Measurements from ENCODE around the gene DPYSL4. TPM values are rescaled to one million over a fixed set of nuclear protein-coding genes. Genes with fewer than 3 reads are reported as not detected.

Gene DPYSL4
- total RNA-seq, 2 experiments from 2014 or later = 5.2 to 8.5 TPM

GRCh38 chr10:132204078-132204780, 17.5 kb downstream of the DPYSL4 start:
- DNase-seq (no peak), ATAC-seq (ENCODE audit: low read depth) (no peak)
- no peaks in the 10 kb centered on the region for H3K36me3 Mint-ChIP-seq
- POLR2A ChIA-PET = no interaction called here
- no peak overlapping the region for H3K27ac Mint-ChIP-seq
- no peaks in the 10 kb centered on the region for H3K4me1 Mint-ChIP-seq
- no peak overlapping the region for H3K4me3 Mint-ChIP-seq
- H3K9me3 Mint-ChIP-seq = no peaks in the 10 kb centered on the region
- H3K27me3 Mint-ChIP-seq = no peaks in the 10 kb centered on the region

DNA sequence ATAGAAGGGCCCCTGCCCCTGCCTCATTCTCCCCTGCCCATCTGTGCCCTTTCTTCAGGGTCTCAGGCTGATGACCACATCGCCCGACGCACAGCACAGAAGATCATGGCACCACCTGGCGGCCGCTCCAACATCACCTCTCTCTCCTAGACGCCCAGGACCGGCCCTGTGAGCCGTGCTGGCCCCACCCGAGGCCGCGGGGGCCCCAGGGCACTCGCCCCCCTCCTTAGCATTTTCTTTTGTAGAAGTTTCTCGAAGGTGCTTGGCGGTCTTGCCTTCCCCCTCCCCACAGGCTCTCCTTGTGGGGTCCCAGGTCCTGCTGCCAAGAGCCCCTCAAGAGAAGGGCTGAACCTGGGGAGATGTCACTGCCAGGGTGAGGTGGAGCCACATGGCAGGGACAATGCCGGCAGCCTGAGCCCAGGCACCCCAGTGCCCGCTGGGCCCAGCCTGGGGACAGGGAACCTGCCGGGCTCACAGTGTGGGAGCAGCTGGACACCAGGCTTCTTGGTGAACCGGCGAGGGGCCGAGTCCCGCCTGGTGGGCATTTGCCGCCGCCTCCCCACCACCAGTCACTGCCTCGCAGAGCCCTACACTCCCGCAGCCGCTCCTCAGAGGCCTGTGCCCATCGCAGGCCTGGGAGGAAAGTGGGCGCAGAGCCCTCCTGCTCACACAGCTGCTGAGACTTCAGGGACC, 18.2 kb downstream of the DPYSL4 start:
- POLR2A ChIA-PET = no interaction called here
- H3K27me3 Mint-ChIP-seq = no peaks in the 10 kb centered on the region
- no peaks in the 10 kb centered on the region for H3K36me3 Mint-ChIP-seq
- DNase-seq (no peak), ATAC-seq (ENCODE audit: low read depth) (no peak)
- H3K4me3 Mint-ChIP-seq = no peak overlapping the region
- H3K4me1 Mint-ChIP-seq = no peaks in the 10 kb centered on the region
- H3K27ac Mint-ChIP-seq = no peak overlapping the region
- no peaks in the 10 kb centered on the region for H3K9me3 Mint-ChIP-seq

GRCh38 chr10:132205650-132206376, 19.1 kb downstream of the DPYSL4 start:
- ATAC-seq (ENCODE audit: low read depth) = no peak
- H3K4me3 Mint-ChIP-seq = no peak overlapping the region
- POLR2A ChIA-PET = no interaction called here
- H3K27me3 Mint-ChIP-seq = no peaks in the 10 kb centered on the region
- no peak overlapping the region for H3K27ac Mint-ChIP-seq
- H3K36me3 Mint-ChIP-seq = no peaks in the 10 kb centered on the region
- no peak for DNase-seq
- no peaks in the 10 kb centered on the region for H3K4me1 Mint-ChIP-seq
- H3K9me3 Mint-ChIP-seq = no peaks in the 10 kb centered on the region

DNA sequence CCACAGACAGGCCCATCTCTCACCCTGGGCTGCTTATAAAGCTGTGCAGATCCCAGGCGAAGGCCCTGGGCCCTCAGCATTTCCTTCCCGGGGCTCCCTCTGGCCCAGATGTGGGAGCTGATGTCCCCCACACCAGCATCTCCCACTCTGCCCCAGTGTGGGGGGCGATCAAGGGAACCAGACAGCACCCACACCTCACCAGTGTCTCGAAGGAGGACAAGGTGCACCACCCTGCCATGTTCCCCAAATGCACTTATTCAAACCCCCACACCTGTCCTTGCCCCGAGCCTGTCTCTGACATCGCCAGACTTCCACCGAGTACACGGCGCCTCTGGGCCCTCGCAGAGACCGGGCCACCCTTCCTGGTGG, 19.6 kb downstream of the DPYSL4 start:
- no peak for DNase-seq
- Mint-ChIP-seq H3K4me3 (no peak overlapping the region), H3K27me3 (no peaks in the 10 kb centered on the region), H3K4me1 (no peaks in the 10 kb centered on the region), H3K9me3 (no peaks in the 10 kb centered on the region), H3K36me3 (no peaks in the 10 kb centered on the region), H3K27ac (no peak overlapping the region)
- POLR2A ChIA-PET = no interaction called here
- no peak for ATAC-seq (ENCODE audit: low read depth)

GRCh38 chr10:132206806-132207535, 20.2 kb downstream of the DPYSL4 start:
- ATAC-seq (ENCODE audit: low read depth) (no peak), DNase-seq (no peak)
- H3K36me3 Mint-ChIP-seq = no peaks in the 10 kb centered on the region
- H3K4me3 Mint-ChIP-seq = no peak overlapping the region
- no peaks in the 10 kb centered on the region for H3K4me1 Mint-ChIP-seq
- H3K27me3 Mint-ChIP-seq = no peaks in the 10 kb centered on the region
- POLR2A ChIA-PET = no interaction called here
- no peak overlapping the region for H3K27ac Mint-ChIP-seq
- H3K9me3 Mint-ChIP-seq = no peaks in the 10 kb centered on the region

DNA sequence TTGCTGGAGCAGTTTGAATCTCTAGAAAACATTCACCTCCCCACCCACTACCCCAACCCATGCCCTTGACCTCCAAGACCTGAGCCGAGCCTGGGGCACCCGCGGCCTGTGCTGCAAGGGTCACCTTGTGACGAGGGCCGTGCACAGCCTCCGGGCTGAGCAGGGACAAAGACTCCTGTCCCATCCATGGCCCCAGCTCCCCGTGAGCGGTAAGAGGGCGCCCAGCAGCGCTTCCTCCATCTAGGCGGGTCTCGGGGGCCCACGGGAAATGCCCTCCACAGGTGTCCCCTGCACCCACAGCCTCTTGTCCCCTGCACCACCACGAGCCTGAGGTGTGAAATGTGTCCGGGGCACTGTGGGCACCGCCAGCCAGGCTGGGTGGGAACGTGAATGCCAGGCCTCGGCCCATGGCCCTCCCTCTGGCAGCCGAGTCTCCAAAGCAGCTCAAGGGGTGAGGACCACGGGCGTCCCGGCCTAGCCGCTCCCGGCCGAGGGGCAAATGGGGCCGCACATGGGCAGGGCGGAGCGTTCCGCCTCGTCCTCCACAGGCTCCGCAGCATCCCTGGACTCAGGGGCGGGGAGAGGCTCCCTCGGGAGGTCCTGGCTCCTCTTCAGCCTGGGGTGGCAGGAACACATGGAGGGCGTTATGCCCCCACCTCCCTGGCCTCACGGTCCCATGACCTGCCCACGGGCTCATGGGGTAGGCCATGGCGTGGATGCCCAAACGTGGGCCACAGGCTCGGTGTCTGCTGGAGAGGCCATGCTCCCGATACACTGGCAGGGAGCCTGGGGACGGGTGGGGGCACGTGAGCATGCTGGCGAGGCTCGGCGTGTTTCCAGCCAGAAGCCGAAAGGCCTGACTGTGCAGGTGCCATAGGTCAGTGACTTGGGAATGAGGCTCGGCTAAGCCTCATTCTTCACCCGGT, 21.1 kb downstream of the DPYSL4 start:
- ATAC-seq (ENCODE audit: low read depth) (no peak), DNase-seq (no peak)
- POLR2A ChIA-PET = no interaction called here
- Mint-ChIP-seq H3K27ac (no peak overlapping the region), H3K4me3 (no peak overlapping the region), H3K9me3 (no peaks in the 10 kb centered on the region), H3K4me1 (no peaks in the 10 kb centered on the region), H3K27me3 (no peaks in the 10 kb centered on the region), H3K36me3 (no peaks in the 10 kb centered on the region)

DNA sequence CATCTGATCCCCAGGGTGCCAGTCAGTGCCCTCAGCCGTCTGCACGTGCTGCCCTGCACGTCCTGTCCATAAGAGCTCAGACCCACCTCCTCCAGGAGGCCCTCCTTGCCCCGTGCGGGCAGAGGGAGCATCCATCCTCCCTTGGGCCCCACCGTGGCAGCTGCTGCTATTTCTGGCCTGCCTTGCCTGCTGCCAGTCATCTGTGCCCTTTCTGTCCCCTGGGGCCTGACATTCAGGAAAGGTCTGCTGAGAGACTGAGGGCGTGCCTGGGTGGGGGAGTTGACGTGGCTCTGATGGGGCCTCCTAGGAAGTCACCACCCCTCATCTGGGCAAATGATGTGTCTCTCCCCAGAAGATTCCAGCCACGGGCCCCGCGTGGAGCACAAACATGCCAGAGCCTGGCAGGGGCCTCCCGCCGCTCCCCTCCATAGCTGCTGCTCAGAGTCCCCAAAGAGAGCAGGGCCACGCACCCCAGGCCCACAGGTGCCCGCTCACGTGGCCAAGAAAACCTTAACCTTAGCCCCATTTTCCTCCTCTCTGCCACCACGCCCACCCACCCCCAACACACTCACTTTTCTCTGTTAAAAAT, 21.8 kb downstream of the DPYSL4 start:
- H3K4me1 Mint-ChIP-seq = no peaks in the 10 kb centered on the region
- no peak overlapping the region for H3K27ac Mint-ChIP-seq
- POLR2A ChIA-PET = no interaction called here
- H3K27me3 Mint-ChIP-seq = no peaks in the 10 kb centered on the region
- peaks cover 2% of the 10 kb centered on the region for H3K9me3 Mint-ChIP-seq
- ATAC-seq (ENCODE audit: low read depth) (no peak), DNase-seq (no peak)
- H3K4me3 Mint-ChIP-seq = no peak overlapping the region
- H3K36me3 Mint-ChIP-seq = no peaks in the 10 kb centered on the region

DNA sequence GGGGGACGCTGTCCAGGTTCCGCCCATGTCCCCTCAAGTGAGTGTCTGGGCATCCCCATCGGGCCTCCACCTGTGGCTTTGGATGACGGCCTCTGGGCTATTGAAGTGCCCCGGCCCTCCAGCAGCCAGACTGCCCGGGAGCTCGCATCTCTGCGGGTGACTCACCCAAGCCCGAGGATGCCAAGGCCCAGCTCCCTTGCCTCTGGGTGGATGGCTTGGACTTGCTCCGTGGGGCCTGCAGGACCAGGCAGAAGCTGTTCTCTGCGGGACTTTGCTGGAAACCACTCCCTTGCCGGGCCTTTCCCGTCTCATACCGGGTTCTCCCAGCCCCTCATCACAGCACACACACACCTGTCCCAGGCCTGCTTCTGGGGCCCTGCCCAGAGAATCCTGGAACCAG, 22.4 kb downstream of the DPYSL4 start:
- peaks cover 5% of the 10 kb centered on the region for H3K9me3 Mint-ChIP-seq
- H3K36me3 Mint-ChIP-seq = no peaks in the 10 kb centered on the region
- no peak for DNase-seq
- no peak overlapping the region for H3K27ac Mint-ChIP-seq
- ATAC-seq (ENCODE audit: low read depth) = no peak
- POLR2A ChIA-PET = no interaction called here
- no peak overlapping the region for H3K4me3 Mint-ChIP-seq
- H3K27me3 Mint-ChIP-seq = no peaks in the 10 kb centered on the region
- H3K4me1 Mint-ChIP-seq = no peaks in the 10 kb centered on the region

DNA sequence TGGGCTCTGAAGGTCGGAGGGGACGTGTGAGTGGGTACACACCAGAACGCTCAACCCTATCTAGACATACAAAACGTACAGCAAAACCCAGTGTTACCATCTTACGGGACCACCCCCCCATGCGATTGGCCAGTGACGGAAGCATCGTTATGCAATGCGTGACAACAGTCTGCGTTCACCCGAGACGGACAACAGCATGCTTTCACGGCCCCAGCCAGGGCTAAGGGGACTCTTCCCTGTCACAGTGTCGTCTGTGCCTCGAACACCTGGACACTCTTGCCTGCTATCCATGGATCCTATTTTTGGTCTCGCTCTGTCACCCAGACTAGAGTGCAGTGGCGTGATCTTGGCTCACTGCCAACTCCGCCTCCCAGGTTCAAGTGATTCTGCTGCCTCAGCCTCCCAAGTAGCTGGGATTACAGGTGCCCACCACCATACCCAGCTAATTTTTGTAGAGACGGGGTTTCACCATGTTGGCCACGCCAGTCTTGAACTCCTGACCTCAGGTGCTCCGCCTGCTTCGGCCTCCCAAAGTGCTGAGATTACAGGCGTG, 23.3 kb downstream of the DPYSL4 start:
- ATAC-seq (ENCODE audit: low read depth) (no peak), DNase-seq (no peak)
- Mint-ChIP-seq H3K9me3 (peaks cover 5% of the 10 kb centered on the region), H3K36me3 (no peaks in the 10 kb centered on the region), H3K4me1 (no peaks in the 10 kb centered on the region), H3K4me3 (no peak overlapping the region), H3K27me3 (no peaks in the 10 kb centered on the region), H3K27ac (no peak overlapping the region)
- POLR2A ChIA-PET = no interaction called here

- Mint-ChIP-seq H3K27me3 (no peaks in the 10 kb centered on the region), H3K4me3 (no peak overlapping the region), H3K27ac (no peak overlapping the region), H3K4me1 (no peaks in the 10 kb centered on the region), H3K36me3 (peaks cover 2% of the 10 kb centered on the region), H3K9me3 (peaks cover 11% of the 10 kb centered on the region)
- ATAC-seq (ENCODE audit: low read depth) (no peak), DNase-seq (no peak)
- POLR2A ChIA-PET = no interaction called here
These were observed 24.0 kb downstream of the DPYSL4 start for GRCh38 chr10:132210766-132211165.

- H3K4me1 Mint-ChIP-seq = no peaks in the 10 kb centered on the region
- H3K36me3 Mint-ChIP-seq = peaks cover 2% of the 10 kb centered on the region
- peaks cover 11% of the 10 kb centered on the region for H3K9me3 Mint-ChIP-seq
- POLR2A ChIA-PET = no interaction called here
- H3K27ac Mint-ChIP-seq = no peak overlapping the region
- ATAC-seq (ENCODE audit: low read depth) (no peak), DNase-seq (no peak)
- no peak overlapping the region for H3K4me3 Mint-ChIP-seq
- H3K27me3 Mint-ChIP-seq = no peaks in the 10 kb centered on the region
These were observed 24.5 kb downstream of the DPYSL4 start for GRCh38 chr10:132211246-132211645.

GRCh38 chr10:132212816-132213215, 26.1 kb downstream of the DPYSL4 start:
- no peak overlapping the region for H3K4me3 Mint-ChIP-seq
- POLR2A ChIA-PET = no interaction called here
- peaks cover 5% of the 10 kb centered on the region for H3K36me3 Mint-ChIP-seq
- no peaks in the 10 kb centered on the region for H3K4me1 Mint-ChIP-seq
- no peak for DNase-seq
- H3K27ac Mint-ChIP-seq = no peak overlapping the region
- H3K27me3 Mint-ChIP-seq = no peaks in the 10 kb centered on the region
- peaks cover 17% of the 10 kb centered on the region for H3K9me3 Mint-ChIP-seq
- ATAC-seq (ENCODE audit: low read depth) = no peak
